Measurements from ENCODE around the gene PARD3B. TPM values are rescaled to one million over a fixed set of nuclear protein-coding genes. Genes with fewer than 3 reads are reported as not detected.

The PARD3B gene
- total RNA-seq, 1 experiment from 2014 or later, result 6.4 TPM

DNA sequence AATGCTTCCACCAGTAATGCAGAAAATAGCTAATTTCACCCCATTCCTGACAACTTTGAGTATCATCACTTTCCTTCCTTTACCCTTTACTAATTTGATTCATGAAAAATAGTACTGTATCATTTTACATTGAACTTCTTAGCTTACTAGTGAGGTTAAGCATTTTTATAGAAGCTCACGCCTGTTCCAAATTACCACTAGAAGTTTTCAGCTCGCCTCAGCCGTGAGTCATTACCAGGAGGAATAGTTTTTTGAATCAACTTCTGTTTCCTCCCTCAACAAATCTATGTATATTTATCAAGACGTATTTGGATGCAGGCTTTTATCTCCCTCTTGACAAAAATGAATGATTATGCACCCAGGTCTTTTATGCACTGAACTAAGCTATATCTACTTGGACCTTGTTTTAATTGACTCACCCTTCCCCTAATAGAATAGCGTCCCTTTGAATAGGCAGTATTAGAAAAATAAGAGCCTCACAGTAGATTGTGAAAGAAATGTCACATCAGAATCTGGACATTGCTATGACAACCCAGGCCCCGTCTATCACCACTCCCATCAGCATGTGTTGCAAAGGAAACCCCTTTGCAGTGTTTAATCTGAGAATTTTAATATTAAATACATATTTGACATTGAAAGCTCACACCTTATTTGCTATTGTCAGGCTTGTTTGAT lies 929.6 kb downstream of the PARD3B start:
- no peak overlapping the region for H2AFZ ChIP-seq (ENCODE audit: low read length)
- H3K9ac ChIP-seq (ENCODE audit: extremely low read depth, insufficient read length, low read length), result no peak overlapping the region
- no peak overlapping the region for H2AK5ac ChIP-seq (ENCODE audit: insufficient read length, low read length)
- H3K27ac ChIP-seq (ENCODE audit: insufficient read length, low read depth, low read length), result no peak overlapping the region
- H2BK120ac ChIP-seq (ENCODE audit: low read depth, low read length, poor library complexity, severe bottlenecking), result no peak overlapping the region
- no peak for DNase-seq
- H3K27ac Mint-ChIP-seq, result no peak overlapping the region
- no peaks in the 10 kb centered on the region for H3K23me2 ChIP-seq (ENCODE audit: insufficient read length, low read depth, low read length, poor library complexity, severe bottlenecking)
- no peaks in the 10 kb centered on the region; the same call in 1 of the 2 replicates for H3K79me2 ChIP-seq (ENCODE audit: insufficient read depth, low read length)
- no peaks in the 10 kb centered on the region for H4K20me1 ChIP-seq (ENCODE audit: control insufficient read depth, insufficient read depth, insufficient read length)
- no peaks in the 10 kb centered on the region for H3K9me3 ChIP-seq (ENCODE audit: control insufficient read depth, low read depth, low read length)
- no peaks in the 10 kb centered on the region; a peak in 2 of 5 replicates for H3K9me3 Mint-ChIP-seq
- no peak overlapping the region for H3K23ac ChIP-seq (ENCODE audit: insufficient read length, low read depth, low read length)
- H2BK5ac ChIP-seq (ENCODE audit: insufficient read length, low read length), result no peak overlapping the region
- no peak overlapping the region for H4K5ac ChIP-seq (ENCODE audit: insufficient read length, low read depth, low read length)
- peaks cover 3% of the 10 kb centered on the region; the same call in 1 of the 2 replicates for H3K4me1 ChIP-seq (ENCODE audit: insufficient read depth, low read length)
- no peak overlapping the region for H3K18ac ChIP-seq (ENCODE audit: insufficient read length, low read depth, low read length)
- H3K27me3 ChIP-seq (ENCODE audit: insufficient read depth, low read length), result no peaks in the 10 kb centered on the region
- TF ChIP-seq, protein P1, sequence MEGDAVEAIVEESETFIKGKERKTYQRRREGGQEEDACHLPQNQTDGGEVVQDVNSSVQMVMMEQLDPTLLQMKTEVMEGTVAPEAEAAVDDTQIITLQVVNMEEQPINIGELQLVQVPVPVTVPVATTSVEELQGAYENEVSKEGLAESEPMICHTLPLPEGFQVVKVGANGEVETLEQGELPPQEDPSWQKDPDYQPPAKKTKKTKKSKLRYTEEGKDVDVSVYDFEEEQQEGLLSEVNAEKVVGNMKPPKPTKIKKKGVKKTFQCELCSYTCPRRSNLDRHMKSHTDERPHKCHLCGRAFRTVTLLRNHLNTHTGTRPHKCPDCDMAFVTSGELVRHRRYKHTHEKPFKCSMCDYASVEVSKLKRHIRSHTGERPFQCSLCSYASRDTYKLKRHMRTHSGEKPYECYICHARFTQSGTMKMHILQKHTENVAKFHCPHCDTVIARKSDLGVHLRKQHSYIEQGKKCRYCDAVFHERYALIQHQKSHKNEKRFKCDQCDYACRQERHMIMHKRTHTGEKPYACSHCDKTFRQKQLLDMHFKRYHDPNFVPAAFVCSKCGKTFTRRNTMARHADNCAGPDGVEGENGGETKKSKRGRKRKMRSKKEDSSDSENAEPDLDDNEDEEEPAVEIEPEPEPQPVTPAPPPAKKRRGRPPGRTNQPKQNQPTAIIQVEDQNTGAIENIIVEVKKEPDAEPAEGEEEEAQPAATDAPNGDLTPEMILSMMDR (conservative IDR thresholded peaks at IDR 0.05), result no peak
- no peaks in the 10 kb centered on the region for H3K79me1 ChIP-seq (ENCODE audit: insufficient read depth, low read depth, low read length, poor library complexity, severe bottlenecking)
- no peak overlapping the region for H3K4ac ChIP-seq (ENCODE audit: low read depth, low read length)
- no peak overlapping the region for H3K4me3 Mint-ChIP-seq
- no peak overlapping the region for H4K91ac ChIP-seq (ENCODE audit: insufficient read length, low read depth, low read length)
- H3K56ac ChIP-seq (ENCODE audit: insufficient read length, low read depth, low read length), result no peak overlapping the region
- no CpG with 5 or more reads among the region's 6 CpGs for WGBS (ENCODE audit: extremely low coverage, insufficient read length, low lambda C conversion rate)
- H4K8ac ChIP-seq (replicated peaks; ENCODE audit: insufficient read length, low read depth, low read length), result no peak overlapping the region
- H2BK20ac ChIP-seq (ENCODE audit: low read depth, low read length, poor library complexity, severe bottlenecking), result no peak overlapping the region
- no peak overlapping the region for H3T11ph ChIP-seq (ENCODE audit: low read length)
- H2BK15ac ChIP-seq (ENCODE audit: low read depth, low read length), result no peak overlapping the region
- H3K27me3 Mint-ChIP-seq (ENCODE audit: low read depth), result no peaks in the 10 kb centered on the region
- no peak overlapping the region for H3K4me2 ChIP-seq (ENCODE audit: insufficient read depth, insufficient read length, low read length)
- H3K14ac ChIP-seq (ENCODE audit: insufficient read depth, low read length), result no peak overlapping the region
- H3K36me3 Mint-ChIP-seq (ENCODE audit: insufficient read depth in 1 of 3, low read depth in 3 of 3), result peaks cover 0 to 9% (median 3%) of the 10 kb centered on the region in 3 experiments; a peak in 5 of 7 replicates
- peaks cover 36 to 41% of the 10 kb centered on the region in 2 experiments for H3K4me1 Mint-ChIP-seq
- no peak overlapping the region for H2BK12ac ChIP-seq (ENCODE audit: insufficient read length, low read depth, low read length)

Data from H9 (cell line).